Vein endothelial cell (primary cell): ENCODE results near the gene SFT2D3. TPM values are rescaled to one million over a fixed set of nuclear protein-coding genes. Genes with fewer than 3 reads are reported as not detected.

Experiments
- total RNA-seq: library from RNA; depleted of rRNA; stranded (reverse); fragments of >200 nt; gene quantifications from 2 replicates; pipeline ENCODE4 v1.2.3, GENCODE V29; 2012

Gene SFT2D3, protein sequence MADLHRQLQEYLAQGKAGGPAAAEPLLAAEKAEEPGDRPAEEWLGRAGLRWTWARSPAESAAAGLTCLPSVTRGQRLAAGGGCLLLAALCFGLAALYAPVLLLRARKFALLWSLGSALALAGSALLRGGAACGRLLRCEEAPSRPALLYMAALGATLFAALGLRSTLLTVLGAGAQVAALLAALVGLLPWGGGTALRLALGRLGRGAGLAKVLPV
- total RNA-seq, result 5.2 TPM in 2 replicates

DNA sequence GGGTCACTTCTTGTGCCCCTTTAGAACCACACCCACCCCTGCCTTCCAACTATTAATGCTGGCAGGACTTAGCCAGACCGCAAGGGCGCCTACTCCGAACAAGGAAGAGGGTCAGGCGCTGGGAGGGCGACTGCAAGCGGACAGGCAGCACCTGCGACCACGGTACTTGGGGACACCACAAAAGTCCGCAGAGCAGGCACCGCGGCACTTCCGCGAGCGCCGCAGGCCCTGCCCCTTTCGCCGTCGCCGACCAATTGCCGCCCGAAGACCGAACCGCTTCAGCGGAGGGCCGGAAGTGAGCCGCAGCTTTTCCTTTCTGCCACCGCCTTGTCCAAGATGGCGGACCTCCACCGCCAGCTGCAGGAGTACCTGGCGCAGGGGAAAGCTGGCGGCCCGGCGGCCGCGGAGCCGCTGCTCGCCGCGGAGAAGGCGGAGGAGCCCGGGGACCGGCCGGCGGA lies at the start of gene SFT2D3:
SFT2D3 (plus strand) TSS at position 305 of the 458 bp plus-strand sequence; CDS start at position 337, 32 bp downstream.

GRCh38 chr2:127675331-127676261 lies 25.7 kb upstream of the SFT2D3 start, which contains the start of gene LIMS2:
Gene LIMS2 (minus strand): TSS chr2:127675530. CDS start chr2:127675024, 506 bp downstream.

Other genes starting within 250 kb of the SFT2D3 start
- 36.6 and 38.4 TPM in 2 replicates for gene IWS1, start 175.0 kb upstream of the SFT2D3 start, total RNA-seq
- gene MYO7B, start 165.8 kb upstream of the SFT2D3 start, total RNA-seq, result under 0.01 and 0.10 TPM in 2 replicates
- not detected in 2 replicates for gene GPR17, start 55.3 kb upstream of the SFT2D3 start, total RNA-seq
- gene LIMS2, start 26.0 kb upstream of the SFT2D3 start, total RNA-seq, result 14.6 and 19.6 TPM in 2 replicates
- gene WDR33, start 109.7 kb downstream of the SFT2D3 start, total RNA-seq, result 35.9 and 43.8 TPM in 2 replicates
- 23.2 and 24.0 TPM in 2 replicates for gene POLR2D, start 156.7 kb downstream of the SFT2D3 start, total RNA-seq
- 18.9 and 23.5 TPM in 2 replicates for gene AMMECR1L, start 184.5 kb downstream of the SFT2D3 start, total RNA-seq